Activated CD4-positive, alpha-beta T cell treated with anti-CD3 and anti-CD28 coated beads, Interleukin-2, amount 50 U/mL, for 16 hours (primary cell): ENCODE measurements around the gene THSD4.

ENCODE experiments used
- DNase-seq: peaks from one replicate; pipeline ENCODE4 v3.0.0-alpha.2; 2020

THSD4 gene

GRCh38 chr15:71807125-71807629 is 691.9 kb downstream of the THSD4 start:
- DNase-seq, result no peak

- DNase-seq, result no peak
These were observed 692.4 kb downstream of the THSD4 start for GRCh38 chr15:71807691-71808091.

GRCh38 chr15:71808311-71809020 is 693.2 kb downstream of the THSD4 start:
- DNase-seq, result no peak

- DNase-seq, result no peak
These were observed 694.1 kb downstream of the THSD4 start for GRCh38 chr15:71809346-71809745.

- DNase-seq, result no peak
These were observed 695.2 kb downstream of the THSD4 start, which contains the start of gene NR2E3 for GRCh38 chr15:71810256-71811035. Gene NR2E3, plus strand, starts transcription at chr15:71810554. Its CDS starts 190 bp downstream, at chr15:71810744.

- no peak for DNase-seq
These were observed 695.9 kb downstream of the THSD4 start for GRCh38 chr15:71811036-71811736.

- no peak for DNase-seq
These were observed 696.8 kb downstream of the THSD4 start for GRCh38 chr15:71811752-71812735.

- no peak for DNase-seq
These were observed 697.9 kb downstream of the THSD4 start for GRCh38 chr15:71812966-71813722.

GRCh38 chr15:71813723-71814470 is 698.6 kb downstream of the THSD4 start:
- no peak for DNase-seq

GRCh38 chr15:71815301-71815700 is 700.0 kb downstream of the THSD4 start:
- DNase-seq, result no peak

- no peak for DNase-seq
These were observed 702.1 kb downstream of the THSD4 start for GRCh38 chr15:71817351-71817750.

- no peak for DNase-seq
These were observed 704.9 kb downstream of the THSD4 start for GRCh38 chr15:71820127-71820526.

- no peak for DNase-seq
These were observed 706.4 kb downstream of the THSD4 start for GRCh38 chr15:71821547-71822129.

- no peak for DNase-seq
These were observed 707.8 kb downstream of the THSD4 start for GRCh38 chr15:71822890-71823630.

- no peak for DNase-seq
These were observed 708.5 kb downstream of the THSD4 start for GRCh38 chr15:71823801-71824200.

- no peak for DNase-seq
These were observed 709.9 kb downstream of the THSD4 start for GRCh38 chr15:71825021-71825730.

- DNase-seq, result no peak
These were observed 710.9 kb downstream of the THSD4 start for GRCh38 chr15:71826196-71826595.

- DNase-seq, result no peak
These were observed 715.7 kb downstream of the THSD4 start for GRCh38 chr15:71830981-71831380.
